ENCODE results near the gene WNK4. TPM values are rescaled to one million over a fixed set of nuclear protein-coding genes. Genes with fewer than 3 reads are reported as not detected.

WNK4 gene
- total and polyA plus RNA-seq, 11 donors: 1.2 TPM; not detected in 10

DNA sequence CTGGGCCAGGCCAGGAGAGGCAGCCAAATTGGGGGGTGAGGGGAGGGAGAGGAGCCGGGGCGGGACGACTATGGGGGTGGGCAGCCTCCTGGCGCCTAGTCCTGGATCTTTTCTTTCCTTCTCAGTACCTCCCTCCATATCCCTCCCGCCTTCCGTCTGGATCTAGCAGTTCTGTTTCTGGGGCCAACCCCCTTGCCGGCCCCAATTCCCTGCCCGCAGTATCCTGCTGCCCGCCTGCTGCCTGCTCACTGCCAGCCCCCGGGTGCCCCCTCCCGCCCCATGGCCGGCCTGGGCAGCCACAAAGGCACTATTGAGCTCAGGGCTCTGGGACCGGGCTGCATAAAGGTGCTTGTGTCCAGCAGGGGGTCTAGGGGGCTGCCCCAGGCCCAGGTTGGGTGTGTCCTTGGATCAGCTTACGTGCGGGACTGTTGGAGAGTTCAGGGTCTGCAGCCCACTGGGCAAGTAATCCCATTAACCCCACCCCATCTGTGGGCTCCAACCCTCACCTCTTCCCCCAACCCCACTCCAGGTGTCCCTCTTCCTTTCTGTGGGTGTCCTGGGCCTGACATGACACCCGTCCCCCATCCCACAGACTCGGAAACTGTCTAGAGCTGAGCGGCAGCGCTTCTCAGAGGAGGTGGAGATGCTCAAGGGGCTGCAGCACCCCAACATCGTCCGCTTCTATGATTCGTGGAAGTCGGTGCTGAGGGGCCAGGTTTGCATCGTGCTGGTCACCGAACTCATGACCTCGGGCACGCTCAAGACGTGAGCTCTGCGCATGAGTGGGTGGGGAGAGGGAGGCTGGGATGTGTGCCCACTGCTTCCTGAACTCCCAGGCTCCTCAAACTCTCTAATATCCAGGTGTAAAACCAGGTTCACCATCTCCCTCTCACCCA is 2.0 kb downstream of the WNK4 start:
- H3K36me3 ChIP-seq: peaks cover 0 to 23% (median 22%) of the 10 kb centered on the region in 9 donors
- TF ChIP-seq POLR2A (IDR thresholded peaks at IDR 0.05): no peak
- intact Hi-C loops (cut with DNase I): no loop called here
- no peak for DNase-seq
- H3K27ac ChIP-seq: no peak overlapping the region
- WGBS, 4 donors: 28 to 66% (median 31%) methylated on average over 25 to 29 of the region's 29 CpGs
- no peaks in the 10 kb centered on the region for H3K9me3 ChIP-seq
- no peak overlapping the region for H3K4me3 ChIP-seq
- peaks cover 26 to 76% (median 63%) of the 10 kb centered on the region in 9 donors for H3K27me3 ChIP-seq
- peaks cover 0 to 32% (median 12%) of the 10 kb centered on the region in 12 donors for H3K4me1 ChIP-seq
- ATAC-seq: no peak

DNA sequence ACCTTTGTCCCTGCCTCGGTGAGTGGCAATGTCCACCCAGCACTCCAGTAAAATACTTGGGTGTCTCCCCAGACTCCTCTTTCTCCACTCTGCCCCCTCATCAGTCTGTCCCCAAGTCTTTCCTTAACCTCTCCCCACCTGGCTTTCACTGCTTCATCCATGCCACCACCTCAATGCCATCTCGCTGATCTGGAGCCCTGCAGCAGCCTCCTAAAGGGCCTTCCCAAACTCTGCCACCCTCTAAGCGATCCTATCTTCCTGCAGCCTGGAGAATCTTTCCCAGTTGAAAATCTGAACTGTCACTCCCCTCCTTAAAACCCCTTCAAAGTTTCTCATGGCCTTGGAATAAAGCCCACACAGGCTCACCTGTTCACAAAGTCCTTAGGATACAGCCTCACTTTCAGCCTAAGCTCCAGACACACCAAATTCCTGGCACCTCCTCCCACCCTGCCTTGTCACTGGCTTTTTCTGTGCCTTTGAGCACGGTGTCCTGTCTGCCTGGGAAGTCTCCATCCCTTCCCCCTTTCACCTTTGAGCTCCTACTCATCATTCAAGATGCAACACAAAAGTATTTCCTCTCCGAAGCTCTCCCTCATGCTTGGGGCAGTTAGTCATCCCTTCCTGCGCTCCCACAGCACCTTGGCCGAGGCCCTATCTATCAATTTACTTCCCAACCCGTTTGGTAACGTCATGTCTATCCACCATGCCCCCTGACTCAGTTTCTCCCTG is 2.8 kb downstream of the WNK4 start:
- H3K27ac ChIP-seq: no peak overlapping the region
- H3K4me1 ChIP-seq: peaks cover 0 to 32% (median 12%) of the 10 kb centered on the region in 12 donors
- no peak for DNase-seq
- no peaks in the 10 kb centered on the region for H3K9me3 ChIP-seq
- TF ChIP-seq, protein P1, sequence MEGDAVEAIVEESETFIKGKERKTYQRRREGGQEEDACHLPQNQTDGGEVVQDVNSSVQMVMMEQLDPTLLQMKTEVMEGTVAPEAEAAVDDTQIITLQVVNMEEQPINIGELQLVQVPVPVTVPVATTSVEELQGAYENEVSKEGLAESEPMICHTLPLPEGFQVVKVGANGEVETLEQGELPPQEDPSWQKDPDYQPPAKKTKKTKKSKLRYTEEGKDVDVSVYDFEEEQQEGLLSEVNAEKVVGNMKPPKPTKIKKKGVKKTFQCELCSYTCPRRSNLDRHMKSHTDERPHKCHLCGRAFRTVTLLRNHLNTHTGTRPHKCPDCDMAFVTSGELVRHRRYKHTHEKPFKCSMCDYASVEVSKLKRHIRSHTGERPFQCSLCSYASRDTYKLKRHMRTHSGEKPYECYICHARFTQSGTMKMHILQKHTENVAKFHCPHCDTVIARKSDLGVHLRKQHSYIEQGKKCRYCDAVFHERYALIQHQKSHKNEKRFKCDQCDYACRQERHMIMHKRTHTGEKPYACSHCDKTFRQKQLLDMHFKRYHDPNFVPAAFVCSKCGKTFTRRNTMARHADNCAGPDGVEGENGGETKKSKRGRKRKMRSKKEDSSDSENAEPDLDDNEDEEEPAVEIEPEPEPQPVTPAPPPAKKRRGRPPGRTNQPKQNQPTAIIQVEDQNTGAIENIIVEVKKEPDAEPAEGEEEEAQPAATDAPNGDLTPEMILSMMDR (IDR thresholded peaks at IDR 0.05): no peak
- no peak for TF ChIP-seq POLR2A (IDR thresholded peaks at IDR 0.05)
- no peak overlapping the region for H3K4me3 ChIP-seq
- 27 to 45% (median 29%) methylated on average over 9 of the region's 9 CpGs for WGBS, 4 donors
- H3K27me3 ChIP-seq: peaks cover 26 to 84% (median 63%) of the 10 kb centered on the region in 9 donors
- no peak for ATAC-seq
- peaks cover 0 to 15% (median 14%) of the 10 kb centered on the region in 9 donors for H3K36me3 ChIP-seq
- intact Hi-C loops (cut with DNase I): no loop called here

DNA sequence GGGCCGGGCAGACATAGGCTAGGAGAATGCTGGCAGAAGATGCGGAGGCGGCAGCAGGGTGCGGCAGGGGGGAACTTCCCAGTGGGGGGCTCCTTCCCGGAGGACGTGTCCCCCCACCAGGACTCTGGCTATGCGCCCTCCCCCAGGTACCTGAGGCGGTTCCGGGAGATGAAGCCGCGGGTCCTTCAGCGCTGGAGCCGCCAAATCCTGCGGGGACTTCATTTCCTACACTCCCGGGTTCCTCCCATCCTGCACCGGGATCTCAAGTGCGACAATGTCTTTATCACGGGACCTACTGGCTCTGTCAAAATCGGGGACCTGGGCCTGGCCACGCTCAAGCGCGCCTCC is 3.4 kb downstream of the WNK4 start:
- Histone ChIP-seq H3K27me3 (peaks cover 26 to 89% (median 63%) of the 10 kb centered on the region in 9 donors), H3K9me3 (no peaks in the 10 kb centered on the region), H3K36me3 (peaks cover 0 to 10% (median 9%) of the 10 kb centered on the region in 9 donors), H3K27ac (no peak overlapping the region), H3K4me1 (peaks cover 0 to 32% (median 12%) of the 10 kb centered on the region in 12 donors), H3K4me3 (no peak overlapping the region)
- DNase-seq (no peak), ATAC-seq (no peak)
- intact Hi-C loops (cut with DNase I): no loop called here
- WGBS, 4 donors: 10 to 30% (median 14%) methylated on average over 19 to 22 of the region's 22 CpGs
- no peak for TF ChIP-seq POLR2A (IDR thresholded peaks at IDR 0.05)
- TF ChIP-seq, protein P1 (IDR thresholded peaks at IDR 0.05): no peak

DNA sequence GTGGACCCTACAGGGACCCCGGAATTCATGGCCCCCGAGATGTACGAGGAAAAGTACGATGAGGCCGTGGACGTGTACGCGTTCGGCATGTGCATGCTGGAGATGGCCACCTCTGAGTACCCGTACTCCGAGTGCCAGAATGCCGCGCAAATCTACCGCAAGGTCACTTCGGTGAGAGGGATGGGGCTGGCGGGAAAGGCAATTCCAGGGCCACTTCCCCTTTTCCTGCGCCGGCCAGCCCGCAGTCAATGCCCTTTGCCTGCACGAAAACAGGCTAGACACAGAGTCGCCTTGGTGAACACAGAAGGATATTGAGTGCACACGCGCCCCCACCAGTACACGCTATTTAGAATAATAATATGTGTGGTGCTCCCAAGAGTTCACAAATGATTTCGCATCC is 4.0 kb downstream of the WNK4 start:
- H3K27me3 ChIP-seq: peaks cover 26 to 89% (median 63%) of the 10 kb centered on the region in 9 donors
- no peaks in the 10 kb centered on the region for H3K9me3 ChIP-seq
- DNase-seq: no peak
- H3K27ac ChIP-seq: no peak overlapping the region
- intact Hi-C loops (cut with DNase I): no loop called here
- peaks cover 0 to 32% (median 12%) of the 10 kb centered on the region in 12 donors for H3K4me1 ChIP-seq
- 15 to 33% (median 20%) methylated on average over 19 to 25 of the region's 25 CpGs for WGBS, 4 donors
- no peak overlapping the region for H3K4me3 ChIP-seq
- no peak for TF ChIP-seq POLR2A (IDR thresholded peaks at IDR 0.05)
- TF ChIP-seq, protein P1 (IDR thresholded peaks at IDR 0.05): no peak
- peaks cover 0 to 3% (median 2%) of the 10 kb centered on the region in 9 donors for H3K36me3 ChIP-seq
- ATAC-seq: no peak

Measured in heart left ventricle (tissue), 16 donors.